ENCODE results near the gene PLA2G2D. TPM values are rescaled to one million over a fixed set of nuclear protein-coding genes. Genes with fewer than 3 reads are reported as not detected.

The PLA2G2D gene
- total RNA-seq, 1 donor from 2014 or later = not detected

DNA sequence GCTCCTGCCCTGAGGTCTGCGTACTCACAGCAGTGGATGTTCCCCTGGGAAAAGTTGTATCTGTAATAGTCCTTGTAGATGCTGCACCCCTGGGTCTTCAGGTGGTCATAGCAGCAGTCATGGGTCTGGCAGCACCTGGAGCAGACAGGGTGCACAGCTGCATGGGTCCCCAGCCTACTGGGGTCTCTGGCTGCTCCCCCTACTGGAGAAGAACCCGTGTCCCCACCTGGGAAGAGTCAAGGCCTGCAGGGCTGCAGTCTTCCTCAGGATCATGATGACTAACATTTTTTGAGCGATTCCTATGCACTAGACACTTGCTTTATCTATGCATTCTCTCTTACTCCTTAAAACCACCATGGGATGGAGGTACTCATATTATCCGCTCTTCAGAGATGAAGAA is 3.9 kb downstream of the PLA2G2D start:
- no peak for DNase-seq (ENCODE audit: low read depth in 2 of 2)

DNA sequence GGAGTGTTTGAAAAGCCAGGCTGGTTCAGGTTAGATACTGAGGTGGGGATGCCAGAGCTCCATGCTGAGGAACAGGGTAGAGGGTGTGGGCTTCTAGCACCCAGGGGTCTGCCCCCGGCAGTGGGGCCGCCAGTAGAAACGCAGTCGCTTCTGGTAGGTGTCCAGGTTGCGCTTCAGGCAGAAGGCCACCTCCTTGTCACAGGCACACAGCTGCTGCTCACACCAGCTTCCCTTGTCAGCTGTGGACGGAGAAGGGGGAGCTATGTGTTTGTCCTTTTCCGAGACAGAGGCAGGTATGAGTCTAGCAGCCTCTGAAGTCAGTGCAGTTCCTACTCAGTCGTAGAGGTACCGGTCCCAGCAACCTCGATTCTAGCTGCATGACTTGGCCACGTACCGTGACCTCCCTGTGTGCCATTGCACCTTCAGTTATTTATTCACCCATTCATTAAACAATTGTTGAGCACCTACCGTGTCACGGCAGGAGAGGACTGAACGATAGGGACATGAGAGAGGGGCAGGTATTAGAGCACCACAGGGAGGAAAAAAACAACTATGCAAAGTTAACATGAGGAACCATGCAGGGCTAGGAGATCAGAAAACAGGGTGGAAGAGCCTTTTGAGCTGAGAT is 5.2 kb downstream of the PLA2G2D start:
- no peak for DNase-seq (ENCODE audit: low read depth in 2 of 2)

DNA sequence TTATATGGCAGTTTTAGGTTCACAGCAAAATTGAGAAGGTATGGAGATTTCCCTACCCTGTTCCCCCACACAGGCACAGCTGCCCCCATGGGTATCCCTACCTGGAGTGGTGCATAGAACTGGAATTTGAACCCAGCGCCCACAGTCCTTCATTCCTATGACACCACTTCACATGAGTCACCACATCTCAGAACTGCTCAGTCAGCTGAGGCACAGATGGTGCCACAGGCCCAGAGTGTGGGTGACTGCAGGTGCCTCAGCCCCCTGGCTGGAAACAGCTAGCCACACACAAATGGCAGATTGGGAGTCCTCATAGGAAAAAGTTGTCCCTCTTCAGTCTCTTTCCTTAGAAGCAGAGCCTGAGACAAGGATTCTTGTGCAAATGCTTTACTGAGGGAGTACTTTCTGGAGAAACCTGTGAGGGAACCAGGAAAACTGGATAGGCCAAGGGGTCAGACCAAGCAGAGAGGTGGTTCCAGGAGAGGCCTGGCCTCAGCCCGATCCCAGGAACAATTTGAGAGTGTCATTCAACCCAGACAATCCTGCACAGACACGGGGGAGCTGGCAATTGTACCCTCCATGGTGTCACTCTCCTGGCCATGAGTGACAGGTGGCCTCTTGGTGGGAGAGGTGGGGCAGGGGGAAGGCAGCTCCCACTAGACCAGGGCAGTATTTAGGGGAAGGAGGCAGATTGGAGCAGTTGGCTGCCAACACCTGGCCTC is 6.9 kb downstream of the PLA2G2D start:
- no peak for DNase-seq (ENCODE audit: low read depth in 2 of 2)

DNA sequence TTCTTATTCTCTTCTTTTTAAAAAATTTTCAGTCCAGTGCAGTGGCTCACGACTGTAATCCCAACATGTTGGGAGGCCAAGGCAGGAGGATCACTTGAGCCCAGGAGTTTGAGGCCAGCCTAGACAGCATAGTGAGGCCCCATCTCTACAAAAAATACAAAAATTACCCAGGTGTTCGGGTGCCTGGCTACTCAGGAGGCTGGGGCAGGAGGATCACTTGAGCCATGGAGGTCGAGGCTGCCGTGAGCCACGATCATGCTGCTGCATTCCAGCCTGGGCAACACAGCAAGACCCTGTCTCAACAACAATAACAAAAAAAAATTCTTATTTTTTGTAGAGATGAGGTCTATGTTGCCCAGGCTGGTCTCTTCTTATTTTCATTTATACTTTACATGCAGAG is 7.9 kb downstream of the PLA2G2D start:
- DNase-seq (ENCODE audit: low read depth in 2 of 2) = no peak

DNA sequence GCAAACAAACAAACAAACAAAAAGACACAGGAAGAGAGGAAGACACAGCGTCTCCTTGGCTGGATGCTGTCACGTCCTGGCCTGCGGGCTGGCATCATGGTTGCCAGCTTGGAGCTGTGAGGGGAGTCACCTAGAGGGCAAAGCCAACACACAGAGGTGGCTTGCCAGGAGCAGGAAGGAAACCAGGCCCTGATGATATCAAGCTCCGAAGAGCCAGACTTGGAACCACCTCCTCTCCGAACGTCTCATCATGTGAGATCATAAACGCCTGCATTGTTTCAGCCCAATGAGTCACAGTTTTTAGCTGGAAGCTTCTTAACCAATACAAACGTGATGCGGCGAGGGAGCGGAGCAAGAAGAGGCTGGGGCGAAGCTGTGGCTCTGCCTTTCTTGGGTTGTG is 8.7 kb downstream of the PLA2G2D start:
- peak; percentile 3 to 84 for DNase-seq (ENCODE audit: low read depth in 2 of 2)

DNA sequence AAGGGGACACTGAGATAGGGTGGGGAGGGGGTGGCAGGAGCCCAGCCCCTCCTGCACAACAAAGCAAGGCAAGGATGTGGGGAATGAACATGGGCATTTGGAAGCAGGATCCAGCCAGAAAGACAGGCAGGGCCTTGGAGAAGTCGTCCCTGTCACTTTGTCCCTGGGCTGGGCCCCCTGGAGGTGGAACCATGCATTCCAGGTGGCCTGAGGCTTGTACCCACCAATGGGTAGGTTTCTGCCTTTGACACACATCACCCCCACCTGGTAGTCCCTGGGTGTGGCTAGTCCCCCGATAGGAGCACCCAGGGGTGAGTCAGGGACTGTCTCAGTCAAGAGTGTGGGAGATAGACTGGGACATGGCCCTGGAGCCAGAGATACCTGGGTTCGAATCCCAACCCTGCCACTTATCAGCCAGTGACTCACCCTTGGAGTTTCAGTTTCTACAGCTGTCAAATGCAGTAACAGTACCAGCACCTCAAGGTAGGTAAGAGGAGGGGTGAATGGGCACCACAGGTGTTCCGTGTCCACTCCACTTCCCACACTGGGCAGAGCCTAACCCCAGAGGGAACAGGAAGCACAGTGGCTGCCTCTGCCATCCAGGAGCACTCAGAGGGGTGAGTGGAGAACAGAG is 10.0 kb downstream of the PLA2G2D start:
- DNase-seq (ENCODE audit: low read depth in 2 of 2) = no peak

DNA sequence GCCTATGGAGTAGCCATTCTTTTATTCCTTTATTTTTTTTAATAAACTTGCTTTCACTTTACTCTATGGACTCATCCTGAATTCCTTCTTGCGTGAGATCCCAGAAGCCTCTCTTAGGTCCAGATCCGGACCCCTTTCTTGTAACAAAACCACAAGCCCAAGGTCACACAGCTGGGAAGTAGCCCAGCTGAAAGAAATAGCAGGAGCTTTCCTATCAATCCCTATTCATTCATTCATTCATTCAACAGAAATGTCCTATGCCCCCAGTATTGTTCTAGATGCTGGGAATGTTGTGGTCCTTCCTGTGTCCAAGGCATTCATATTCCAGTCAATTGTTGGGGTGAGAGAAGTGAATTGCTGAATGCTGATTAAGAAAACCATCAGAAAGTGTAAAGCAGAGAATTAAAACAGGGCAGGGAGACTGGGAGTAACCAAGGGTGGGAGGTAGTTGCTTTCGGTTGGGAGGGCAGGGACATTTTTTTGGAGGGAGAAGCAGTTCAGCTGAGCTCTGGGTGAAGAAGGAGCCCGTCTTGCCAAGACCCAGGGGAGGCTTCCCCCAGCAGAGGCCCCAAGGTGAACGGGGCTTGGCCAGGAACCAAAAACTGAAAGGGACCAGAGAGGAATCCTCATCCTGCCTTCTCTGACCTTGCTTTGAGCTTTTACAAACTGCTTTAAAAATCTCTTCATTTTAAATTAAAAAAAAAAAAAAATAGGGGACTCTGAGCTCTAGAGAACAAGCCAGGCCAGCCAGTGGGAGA is 10.8 kb downstream of the PLA2G2D start:
- DNase-seq (ENCODE audit: low read depth in 2 of 2) = no peak

DNA sequence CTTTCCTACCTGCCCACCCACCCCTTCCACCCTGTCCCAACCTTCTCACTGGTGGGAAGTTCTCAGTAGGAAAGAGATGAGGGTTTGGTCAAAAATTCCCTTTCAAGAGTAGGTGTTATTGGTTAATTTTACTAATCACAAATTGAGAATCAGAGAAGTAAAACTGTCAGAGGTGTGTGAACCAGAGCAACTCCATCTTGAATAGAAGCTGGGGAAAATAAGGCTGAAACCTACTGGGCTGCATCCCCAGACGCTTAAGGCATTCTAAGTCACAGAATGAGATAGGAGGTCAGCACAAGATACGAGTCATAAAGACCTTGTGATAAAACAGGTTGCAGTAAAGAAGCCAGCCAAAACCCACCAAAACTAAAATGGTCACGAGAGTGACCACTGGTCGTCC is 11.5 kb downstream of the PLA2G2D start:
- no peak for DNase-seq (ENCODE audit: low read depth in 2 of 2)

DNA sequence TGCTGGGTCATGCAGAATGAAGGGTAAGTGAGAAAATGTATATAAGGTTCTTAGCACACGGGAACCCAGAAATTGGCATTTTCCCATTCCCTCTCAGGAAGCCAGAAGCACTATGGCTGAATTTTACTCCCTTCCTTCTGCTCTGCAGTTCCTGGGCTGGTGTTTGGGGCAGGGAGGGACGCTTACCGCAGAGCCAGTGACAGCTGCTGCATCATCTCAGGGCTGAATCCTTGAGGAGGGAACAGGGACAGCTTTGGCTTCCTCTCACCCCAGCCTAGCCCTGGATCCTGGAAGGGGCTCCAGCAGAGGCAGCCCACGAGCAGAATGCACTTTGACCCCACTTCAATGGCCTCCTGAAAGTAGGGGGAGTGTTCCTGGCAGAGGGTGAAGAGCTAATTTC is 12.0 kb downstream of the PLA2G2D start:
- DNase-seq (ENCODE audit: low read depth in 2 of 2) = no peak

DNA sequence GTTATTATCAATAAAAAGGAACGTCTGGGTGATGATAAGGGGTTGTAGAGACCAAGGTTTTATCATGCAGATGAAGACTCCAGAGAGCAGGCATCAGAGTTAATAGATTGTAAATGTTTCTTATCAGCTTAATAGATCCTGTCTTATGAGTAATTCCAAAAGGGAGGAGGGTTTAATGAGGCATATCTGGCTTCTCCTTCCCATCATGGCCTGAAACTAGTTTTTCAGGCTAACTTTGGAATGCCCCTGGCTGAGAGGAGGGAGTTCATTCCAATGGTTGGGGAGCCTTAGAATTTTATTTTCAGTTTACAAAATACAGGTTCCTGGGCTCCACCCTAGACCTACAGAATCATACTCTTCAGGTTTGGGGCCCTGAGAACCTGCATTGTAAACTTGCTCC is 13.5 kb downstream of the PLA2G2D start:
- no peak for DNase-seq (ENCODE audit: low read depth in 2 of 2)

DNA sequence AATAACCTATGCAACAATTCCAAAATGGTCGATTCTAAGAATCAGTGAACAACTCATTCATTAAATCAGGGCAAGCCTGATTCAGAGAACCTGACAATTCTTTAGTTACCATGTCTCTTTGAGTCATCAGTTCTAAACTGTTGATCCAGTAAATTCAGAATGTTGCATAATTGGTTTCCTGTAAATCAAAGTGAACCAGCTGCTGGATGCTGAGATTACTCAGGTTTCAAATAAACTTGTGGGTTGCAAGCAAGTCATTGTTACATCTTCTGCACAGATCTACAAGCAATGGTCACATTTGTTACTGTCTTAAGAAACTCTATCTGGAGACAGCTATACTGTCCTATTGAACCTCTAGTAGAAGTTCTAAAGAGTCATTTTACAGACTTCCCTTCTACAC is 16.5 kb downstream of the PLA2G2D start:
- DNase-seq (ENCODE audit: low read depth in 2 of 2) = no peak

DNA sequence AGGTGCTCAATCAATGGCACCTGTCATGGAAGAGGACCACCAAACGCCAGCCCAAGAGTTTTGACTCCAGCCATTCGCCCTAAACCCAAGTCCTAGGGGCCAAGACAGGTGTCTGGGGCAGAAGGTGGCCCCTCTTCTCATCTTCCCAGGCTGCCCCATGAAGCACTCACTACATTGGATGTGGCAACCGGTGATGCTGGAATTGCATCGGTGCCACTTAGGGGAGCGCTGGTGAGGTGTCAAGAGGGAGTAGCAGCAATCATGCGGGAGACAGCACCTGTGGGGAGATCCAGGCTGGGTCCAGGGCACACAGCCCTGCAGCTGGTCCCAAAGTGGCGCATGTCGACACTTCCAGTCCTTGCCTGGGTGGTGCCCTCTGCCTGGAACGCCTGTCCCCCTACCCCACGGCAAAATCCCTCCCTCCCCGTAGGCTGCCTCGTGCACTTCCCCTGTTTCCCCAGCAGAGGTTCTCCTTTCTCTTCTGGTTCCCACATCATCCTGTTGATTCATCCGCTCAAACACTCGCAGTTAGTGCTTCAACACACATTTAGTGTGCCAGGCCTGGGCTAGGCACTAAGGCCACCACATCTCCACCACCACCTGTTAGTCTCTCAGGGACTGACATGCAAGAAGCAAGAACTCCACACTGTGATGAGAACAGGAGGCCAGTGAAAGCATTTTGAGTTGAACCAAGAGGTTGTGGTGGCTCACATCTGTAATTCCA is 18.5 kb downstream of the PLA2G2D start:
- DNase-seq (ENCODE audit: low read depth in 2 of 2) = peak; percentile 29 to 64

DNA sequence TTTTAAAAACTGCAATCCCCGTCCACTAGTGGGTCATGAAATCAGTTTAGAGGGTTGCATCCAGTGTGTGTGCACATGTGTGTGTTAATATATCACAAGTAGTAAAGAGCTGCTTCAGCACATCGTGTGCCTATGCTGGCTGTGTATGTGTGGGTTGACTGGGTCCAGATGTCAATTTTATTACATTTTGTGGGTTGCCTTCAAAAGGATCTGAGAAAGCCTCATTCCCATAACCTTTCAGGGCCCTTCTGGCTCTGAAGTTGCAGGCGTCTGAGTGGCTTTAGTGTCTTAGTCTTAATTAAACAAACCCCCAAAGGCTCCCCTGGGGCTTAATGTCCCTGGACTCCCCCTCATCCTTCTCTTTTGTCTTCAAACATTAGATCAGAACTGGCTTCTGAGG is 19.8 kb downstream of the PLA2G2D start:
- DNase-seq (ENCODE audit: low read depth in 2 of 2) = no peak

DNA sequence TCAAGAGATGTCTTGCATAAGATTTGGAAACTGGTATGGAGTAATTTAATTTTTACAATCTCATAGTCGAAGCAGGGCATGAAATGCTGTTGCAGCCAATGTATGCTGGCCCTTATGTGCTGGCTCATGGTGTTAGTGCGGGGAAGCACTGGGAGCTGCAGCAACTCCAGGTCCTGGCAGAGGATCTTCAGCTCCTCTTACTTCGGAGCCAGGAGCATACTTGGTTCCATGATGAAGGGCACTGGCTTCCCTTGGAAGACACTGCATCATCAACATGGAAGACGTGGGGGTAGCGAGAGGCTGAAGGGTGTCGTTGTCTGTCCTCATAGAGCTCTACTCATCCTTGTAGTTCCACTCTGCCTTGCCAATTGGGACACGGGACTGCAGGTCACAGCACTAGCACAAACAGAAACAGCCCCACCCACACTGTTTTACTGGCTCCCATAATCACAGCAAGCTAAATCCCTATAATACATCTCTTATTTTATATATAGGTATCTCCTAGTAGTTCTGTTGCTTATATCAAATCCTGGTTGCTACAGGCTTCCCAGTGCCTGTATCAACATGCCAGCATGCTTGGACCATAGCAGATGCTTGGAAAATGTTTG is 22.4 kb downstream of the PLA2G2D start:
- DNase-seq (ENCODE audit: low read depth in 2 of 2) = no peak

DNA sequence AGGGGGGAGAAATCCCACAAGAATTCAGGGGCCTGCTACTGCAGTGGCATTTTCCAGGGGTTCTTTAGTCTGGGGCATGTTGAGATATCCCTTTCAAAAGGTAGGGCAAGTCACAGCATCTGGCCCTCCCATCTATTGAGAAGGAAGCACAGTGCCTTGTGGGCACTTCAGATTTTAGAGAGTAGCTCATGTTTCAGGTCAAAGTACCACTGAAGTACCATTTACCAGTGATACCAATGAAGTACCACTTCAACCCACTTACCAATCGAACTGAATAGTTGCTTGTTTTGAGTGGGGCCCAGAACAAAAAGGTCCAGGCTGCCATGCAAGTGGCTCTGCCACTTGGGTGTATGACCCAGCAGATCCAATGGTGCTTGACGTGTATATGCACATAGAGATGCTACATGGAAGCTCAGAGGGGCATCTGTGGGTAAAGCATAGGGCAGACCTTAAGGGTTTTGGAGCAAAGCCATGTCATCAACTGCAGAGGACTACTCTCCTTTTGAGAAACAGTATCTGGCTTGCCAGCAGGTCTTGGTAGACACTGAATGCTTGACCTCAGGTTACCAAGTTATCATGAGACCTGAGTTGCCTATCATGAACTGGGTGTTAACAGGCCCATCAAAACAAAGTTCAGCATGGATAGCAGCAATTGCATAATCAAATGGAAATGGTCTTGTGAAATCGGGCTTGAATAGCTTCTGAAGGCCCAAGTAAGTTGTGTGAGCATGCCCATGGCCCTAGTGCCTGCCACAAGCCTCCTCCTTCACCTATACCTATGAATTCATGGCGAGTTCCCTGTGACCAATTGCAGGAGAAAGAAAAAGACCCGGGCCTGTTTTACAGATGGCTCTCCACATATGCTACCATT is 23.5 kb downstream of the PLA2G2D start:
- DNase-seq (ENCODE audit: low read depth in 2 of 2) = no peak

DNA sequence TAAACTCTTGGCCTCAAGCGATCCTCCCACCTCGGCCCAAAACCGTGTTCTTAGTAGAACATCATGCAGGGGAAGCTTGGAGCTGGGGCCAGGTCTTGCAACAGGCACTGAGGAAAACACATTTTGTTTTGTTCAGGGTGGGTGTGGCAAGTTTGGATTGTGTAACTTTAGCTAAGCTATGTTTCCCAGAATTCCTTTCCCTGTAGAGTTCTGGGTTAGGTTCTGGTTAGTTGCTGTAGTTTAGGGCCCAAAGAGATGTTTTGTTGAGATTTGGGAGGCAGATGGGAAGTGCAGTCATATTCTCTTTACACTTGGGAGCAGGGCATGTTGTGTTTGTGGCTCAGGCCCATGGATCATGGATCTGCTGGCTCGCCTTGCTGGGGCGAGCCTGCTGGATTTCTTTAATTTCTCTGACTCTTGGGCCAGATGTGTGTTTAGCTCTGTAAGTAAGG is 25.4 kb downstream of the PLA2G2D start:
- no peak for DNase-seq (ENCODE audit: low read depth in 2 of 2)

DNA sequence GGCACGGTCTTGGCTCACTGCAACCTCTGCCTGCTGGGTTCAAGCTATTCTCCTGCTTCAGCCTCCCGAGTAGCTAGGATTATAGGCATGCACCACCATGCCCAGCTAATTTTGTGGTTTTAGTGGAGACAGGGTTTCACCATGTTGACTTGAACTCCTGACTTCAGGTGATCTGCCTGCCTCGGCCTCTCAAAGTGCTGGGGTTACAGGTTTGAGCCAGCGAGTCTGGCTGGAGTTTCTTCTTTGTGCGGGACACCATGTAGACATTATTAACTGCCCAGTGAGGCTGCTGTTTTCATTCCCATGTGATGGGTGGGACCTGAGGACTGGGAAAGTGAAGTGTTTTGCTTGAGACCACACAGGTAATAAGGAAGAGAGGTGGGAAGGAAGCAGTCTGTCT is 26.0 kb downstream of the PLA2G2D start:
- DNase-seq (ENCODE audit: low read depth in 2 of 2) = no peak

DNA sequence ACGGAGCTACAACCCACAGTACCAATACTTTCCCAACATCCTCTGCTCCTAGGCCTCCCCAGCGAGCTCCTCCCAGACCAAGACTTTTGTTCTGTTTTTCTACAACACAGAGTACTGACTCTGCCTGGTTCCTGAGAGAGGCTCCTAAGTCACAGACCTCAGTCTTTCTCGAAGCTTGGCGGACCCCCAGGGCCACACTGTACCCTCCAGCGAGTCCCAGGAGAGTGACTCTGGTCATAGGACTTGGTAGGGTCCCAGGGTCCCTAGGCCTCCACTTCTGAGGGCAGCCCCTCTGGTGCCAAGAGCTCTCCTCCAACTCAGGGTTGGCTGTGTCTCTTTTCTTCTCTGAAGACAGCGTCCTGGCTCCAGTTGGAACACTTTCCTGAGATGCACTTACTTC is 28.7 kb downstream of the PLA2G2D start:
- DNase-seq (ENCODE audit: low read depth in 2 of 2) = no peak

DNA sequence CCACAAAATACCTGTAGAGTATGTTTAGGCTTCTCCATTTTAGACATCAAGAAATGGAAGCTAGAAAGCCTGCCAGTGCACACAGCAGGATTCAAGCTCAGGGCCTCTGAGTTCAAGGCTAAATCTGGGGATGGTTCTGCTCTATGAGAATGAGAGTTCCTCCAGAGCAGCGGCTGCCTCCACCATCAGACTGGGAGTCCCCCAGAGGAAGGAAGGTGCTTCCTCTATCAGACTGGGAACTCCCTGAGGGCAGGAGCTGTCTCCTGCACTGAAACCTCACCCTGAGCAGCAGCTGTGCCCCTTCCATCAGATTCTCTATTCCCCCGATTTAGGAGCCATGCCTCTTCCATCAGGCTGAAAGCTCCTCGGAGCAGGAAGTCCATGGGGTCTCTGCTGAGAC is 29.2 kb downstream of the PLA2G2D start:
- DNase-seq (ENCODE audit: low read depth in 2 of 2) = no peak
